ENCODE data around the gene NUBPL. TPM values are rescaled to one million over a fixed set of nuclear protein-coding genes. Genes with fewer than 3 reads are reported as not detected.
A peak's percentile ranks its signal among the peaks of the same experiment; 100 is the strongest.
"Not testable (repeated sequence)": the region's sequence is repeated elsewhere in the genome, so short reads cannot be mapped to it uniquely, and the experiment has no call there.

Gene NUBPL
- total RNA-seq, 2 donors from 2014 or later, result 18.5 to 19.5 TPM

DNA sequence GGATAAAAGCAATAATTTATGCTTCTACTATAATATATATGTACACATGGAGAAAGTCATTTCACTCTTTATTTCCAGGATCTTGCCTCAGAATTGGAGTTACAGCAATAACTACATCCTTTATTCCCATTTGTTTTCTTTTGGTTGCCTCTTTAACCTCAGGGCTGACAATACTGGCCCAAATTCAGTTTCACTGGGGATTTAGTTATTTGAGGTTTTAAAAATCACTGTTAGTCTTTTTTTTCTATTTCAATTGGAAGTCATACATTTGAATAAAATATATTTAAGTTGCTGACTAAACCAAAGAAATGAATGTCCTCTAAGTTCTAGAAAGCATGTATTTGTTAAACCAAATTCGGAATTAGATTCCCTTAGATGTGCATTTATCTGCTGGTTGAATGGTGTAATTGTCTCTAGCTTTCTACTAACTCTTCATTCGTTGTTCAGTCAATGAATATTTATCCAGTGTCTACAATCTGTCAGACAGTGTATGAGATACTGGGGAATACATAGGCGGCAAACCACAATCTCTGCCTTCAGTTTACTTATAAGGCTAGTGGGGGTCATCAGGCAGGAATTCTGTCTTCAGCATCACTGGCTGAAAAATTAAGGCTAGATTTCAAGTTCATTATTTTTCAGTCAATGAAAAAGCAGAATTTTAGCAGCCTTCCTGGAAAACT, 325.1 kb downstream of the NUBPL start:
- DNase-seq, result no peak
- intact Hi-C loops (cut with DNase I), result no loop called here
- ATAC-seq, result no peak

DNA sequence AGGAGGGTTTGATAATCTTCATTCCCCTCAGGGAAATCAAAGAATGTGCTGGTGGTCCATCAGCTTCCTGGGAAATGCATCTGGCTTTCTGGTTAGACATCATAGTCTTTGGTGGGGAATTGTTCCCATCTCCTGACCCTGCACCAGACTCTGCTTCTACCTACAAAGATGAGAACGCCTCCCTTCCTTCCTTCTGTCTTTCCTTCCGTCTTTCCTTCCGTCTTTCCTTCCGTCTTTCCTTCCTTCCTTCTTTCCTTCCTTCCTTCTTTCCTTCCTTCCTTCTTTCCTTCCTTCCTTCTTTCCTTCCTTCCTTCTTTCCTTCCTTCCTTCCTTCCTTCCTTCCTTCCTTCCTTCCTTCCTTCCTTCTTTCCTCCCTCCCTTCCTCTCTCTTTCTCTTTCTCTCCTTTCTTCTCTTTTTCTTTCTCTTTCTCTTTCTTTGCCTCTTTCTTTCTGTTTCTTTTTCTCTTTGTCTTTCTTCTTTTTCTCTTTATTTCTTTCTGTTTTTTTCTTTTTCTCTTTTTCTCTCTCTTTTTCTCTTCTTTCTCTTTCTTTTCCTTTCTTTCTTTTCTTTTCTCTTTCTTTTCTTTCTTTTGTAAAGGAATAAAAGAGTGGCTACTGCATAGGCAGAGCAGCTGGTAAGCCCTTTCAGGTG, 326.9 kb downstream of the NUBPL start:
- no peak for DNase-seq
- intact Hi-C loops (cut with DNase I), result no loop called here
- no peak for ATAC-seq

DNA sequence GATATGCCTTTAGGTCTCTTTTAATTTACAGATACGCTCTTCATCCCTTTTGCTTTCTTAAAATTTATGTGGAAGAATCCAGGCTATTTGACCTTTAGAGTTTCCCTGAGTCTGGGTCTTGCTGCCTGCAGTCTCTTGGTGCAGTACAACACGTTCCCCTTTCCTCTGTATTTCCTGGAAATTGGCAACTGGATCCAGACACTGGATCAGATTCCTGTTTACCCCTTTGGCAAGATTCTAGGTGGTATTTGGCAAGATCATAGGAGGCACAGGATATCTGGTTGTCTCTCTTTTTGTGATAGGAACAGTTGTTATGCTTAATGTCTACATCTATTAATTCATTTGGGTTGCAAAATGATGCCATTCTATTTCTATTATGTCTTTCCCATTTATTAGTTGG, 328.1 kb downstream of the NUBPL start:
- DNase-seq, result no peak
- ATAC-seq, result no peak
- intact Hi-C loops (cut with DNase I), result no loop called here

DNA sequence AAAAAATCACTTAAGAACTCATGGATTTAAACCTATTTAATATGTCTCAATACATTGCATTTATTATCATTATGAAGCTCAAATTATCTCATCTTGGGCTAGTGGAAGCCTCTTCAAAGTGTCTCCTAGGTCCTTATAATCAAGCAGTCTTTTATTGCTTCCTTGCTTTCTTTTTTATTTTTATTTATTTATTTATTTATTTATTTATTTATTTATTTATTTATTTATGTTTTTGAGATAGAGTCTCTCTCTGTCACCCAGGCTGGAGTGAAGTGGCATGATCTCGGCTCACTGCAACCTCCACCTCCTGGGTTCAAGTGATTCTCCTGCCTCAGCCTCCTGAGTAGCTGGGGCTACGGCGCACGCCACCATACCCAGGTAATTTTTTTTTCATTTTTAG, 329.0 kb downstream of the NUBPL start:
- intact Hi-C loops (cut with DNase I), result not testable (repeated sequence)

DNA sequence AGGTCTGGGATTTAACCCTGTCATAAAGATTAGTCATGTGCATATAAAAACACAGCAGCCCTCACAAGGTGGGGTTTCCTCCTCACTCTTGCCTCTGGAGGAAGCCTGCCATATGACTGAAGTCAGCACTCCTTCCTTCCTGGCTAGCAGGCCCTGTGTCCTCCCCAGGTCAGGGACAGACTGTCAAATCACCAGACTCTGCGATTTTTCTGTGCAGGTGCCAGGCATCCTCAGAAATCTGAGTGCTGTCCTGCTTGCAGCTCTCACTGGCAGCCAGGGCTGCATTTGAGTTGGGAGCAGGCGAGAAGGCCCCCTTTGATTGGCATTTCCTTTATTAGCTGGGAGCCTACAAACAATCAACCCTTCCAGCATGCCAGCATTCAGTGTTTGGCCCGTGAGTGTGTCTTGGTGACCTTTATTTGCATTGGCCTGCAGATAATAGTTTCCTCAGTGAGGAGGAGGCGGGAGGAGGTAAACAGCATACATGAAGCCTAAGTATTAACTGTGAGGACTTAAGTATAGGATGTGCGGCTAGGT, 332.1 kb downstream of the NUBPL start:
- DNase-seq (no peak), ATAC-seq (peak; percentile 19 to 39)
- intact Hi-C loops (cut with DNase I), result no loop called here

More for the DNA sequence above, 329.0 kb downstream of the NUBPL start:
- DNase-seq, ATAC-seq: not testable (repeated sequence)

DNA sequence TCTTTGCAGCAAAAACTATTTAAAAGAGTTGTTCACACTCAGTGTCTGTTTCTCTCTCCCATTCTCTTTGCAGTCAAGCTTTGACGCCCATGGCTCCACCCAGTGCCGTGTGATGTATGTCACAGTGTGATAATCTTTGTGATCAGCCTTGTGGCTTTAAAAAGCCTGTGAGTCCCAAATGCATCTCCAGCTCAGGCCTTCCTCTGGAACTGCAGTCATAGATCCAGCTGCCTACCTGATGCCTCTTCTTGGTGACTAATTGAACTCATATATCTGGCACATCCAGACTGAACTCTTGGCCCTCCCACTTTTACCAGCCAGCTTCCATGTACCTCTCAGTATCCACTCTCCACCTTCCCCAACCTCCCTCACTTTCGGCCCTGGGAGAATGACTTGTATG, 333.1 kb downstream of the NUBPL start:
- DNase-seq (no peak), ATAC-seq (no peak)
- intact Hi-C loops (cut with DNase I), result no loop called here

DNA sequence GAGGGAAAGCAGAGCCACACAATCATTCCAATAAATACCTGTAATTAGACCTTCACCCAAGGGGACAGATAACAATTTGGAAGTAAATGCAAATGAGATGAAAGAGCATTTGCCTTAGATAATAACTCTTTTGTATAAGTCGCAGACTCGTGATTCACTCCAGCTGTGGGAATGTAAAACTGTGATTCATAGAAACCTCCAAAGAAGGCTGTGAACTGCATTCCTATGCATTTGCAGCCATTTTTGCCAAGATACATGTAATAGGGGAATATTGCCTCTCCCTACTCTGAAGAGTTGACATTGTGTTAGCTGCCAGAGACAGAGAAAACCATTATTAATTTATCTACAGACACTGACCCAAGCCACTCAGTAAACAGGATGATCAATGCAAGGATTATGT, 334.0 kb downstream of the NUBPL start:
- intact Hi-C loops (cut with DNase I), result no loop called here
- ATAC-seq, result no peak
- DNase-seq, result no peak

DNA sequence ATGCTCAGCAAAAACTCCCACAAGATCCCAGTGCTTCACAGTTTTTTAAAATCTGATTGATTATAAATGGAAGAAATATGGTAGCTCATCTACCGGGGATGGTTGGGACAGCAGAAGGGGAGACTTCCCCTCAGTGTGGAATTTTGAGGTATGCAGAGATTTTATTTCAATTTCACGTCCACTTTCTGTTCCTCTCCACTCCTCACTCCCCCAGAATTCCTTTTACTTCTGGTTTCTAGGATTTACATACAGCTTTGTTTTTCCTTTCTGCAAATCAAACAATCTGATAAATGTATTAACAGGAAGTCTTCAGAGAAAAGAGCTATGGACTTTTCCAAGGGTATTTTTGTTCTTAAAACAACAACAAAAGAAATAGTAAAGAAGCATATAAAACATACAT, 334.4 kb downstream of the NUBPL start:
- intact Hi-C loops (cut with DNase I), result no loop called here
- ATAC-seq (no peak), DNase-seq (no peak)

DNA sequence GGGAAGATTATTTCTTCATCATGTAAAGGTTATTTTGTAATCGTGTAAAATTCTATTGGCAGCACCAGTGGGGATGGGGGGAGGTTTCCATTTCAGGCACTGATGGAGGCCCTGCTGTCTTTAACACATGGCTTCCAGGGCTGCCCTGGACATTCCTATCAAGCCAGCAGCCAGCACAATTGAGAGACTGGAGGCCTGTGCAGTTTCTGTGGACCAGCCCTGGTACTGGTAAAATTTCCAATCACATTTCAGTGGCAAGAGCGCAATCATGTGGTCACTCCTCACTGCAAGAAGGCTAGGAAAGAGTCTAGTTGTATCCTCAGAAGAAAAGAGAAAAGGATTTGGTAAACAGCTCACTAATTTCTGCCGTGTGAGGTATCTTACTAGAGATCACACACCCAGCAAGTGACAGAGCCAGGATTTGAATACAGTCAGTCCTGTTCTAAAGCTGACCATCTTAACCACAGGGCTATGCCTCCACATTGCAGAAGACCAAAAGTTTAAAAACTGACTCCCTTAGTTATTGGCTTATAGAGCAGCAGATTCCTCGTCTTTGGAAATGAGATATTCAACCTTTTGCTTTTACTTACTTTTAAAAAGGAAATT, 336.5 kb downstream of the NUBPL start:
- DNase-seq (no peak), ATAC-seq (no peak)
- intact Hi-C loops (cut with DNase I), result no loop called here

DNA sequence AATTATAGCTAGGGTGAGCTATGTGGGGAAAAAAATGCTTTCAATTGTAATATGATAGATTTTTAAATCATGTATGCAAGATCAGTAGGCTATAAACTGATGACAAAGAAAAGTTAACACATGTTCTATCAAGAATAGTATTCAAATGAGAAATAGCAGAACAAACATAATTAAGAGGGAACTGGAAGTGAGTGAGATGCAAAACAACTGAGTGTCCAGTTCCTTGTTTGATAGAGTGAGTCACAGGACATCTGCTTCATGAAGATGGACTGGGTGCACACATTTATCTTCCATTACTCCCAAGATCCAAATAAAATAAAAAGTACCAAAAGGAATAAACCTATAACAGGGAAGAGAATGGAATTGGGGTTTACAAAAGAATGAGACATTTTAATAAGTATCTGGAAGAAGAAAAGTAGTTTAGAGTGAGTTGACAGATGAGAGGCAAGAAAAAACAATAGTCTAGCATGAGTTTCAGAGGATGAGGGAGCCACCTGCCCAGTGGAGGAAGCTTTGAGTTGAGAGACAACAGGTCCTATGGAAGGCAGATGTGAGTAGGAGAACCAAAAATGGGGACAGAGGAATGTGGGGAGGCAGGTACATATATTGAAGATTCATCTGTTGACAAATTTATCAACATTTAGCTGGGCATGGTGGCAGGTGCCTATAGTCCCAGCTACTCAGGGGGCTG, 337.8 kb downstream of the NUBPL start:
- peak in 1 of 2 donors; percentile 24 for ATAC-seq
- no peak for DNase-seq
- intact Hi-C loops (cut with DNase I), result no loop called here

DNA sequence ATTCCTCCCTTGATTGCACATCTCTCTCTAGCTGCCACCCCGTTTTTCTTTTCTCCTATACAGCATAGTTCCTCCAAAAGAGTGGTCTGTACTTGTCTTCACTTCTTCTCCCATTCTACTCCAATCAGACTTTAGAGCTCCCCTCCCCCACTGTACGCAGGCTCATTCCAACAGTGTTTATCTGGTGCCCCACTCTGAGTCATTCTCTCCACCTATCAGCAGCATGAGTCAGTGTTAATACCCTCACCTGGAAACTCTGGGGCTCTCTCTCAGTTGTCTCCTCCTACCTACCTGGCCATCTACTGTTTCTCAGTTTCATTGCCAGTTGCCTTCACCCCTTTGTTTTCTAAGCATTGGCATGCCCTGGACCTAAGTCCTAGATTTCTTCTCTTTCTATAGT, 340.8 kb downstream of the NUBPL start:
- DNase-seq, result no peak
- ATAC-seq, result peak in 1 of 2 donors; percentile 38
- intact Hi-C loops (cut with DNase I), result no loop called here

DNA sequence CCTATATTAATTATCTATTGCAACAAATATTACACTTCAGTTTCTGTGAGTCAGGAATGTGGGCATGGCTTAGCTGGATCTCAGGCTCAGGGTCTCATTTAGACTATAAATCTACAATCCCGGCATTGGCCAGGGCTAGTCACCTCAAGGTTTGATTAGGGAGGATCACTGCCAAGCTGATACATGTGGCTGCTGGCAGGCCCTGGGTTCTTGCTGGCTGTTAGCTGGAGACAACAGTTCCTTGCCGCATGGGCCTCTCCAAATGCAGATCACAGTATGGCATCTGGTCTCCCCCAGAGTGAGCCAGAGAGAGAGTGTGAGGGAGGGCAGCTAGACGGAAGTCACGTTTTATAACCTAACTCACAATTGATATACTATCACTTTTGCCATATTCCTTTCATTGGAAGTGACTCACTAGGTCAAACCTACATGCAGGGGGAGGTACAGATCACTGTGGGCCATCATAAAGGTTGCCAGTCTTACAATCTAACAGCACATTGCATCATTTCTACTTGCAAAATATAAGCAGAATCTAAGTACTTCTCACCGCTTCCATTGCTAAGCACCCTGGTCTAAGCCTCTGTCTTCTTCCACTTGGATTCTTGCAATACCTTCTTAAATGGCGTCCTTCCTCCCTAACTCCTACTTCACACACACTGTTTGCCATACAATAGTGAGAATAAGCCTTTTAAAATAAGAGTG, 341.9 kb downstream of the NUBPL start:
- DNase-seq (no peak), ATAC-seq (no peak)
- intact Hi-C loops (cut with DNase I), result no loop called here

DNA sequence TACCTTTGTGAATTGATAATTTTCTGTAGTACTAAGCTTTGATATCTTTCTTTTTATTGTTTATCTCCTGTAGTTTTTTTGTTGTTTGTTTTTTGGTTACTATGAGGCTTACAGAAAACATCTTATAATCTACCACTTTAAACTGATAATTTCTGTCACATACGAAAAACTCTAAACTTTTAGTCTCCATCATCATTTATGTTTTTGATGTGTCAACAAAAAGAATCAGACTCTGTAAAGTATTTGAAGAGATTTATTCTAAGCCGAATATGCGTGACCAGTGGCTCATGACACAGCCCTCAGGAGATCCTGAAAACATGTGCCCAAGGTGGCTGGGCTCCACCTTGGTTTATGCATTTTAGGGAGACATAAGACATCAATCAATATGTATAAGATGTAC, 348.8 kb downstream of the NUBPL start:
- DNase-seq (no peak), ATAC-seq (no peak)
- intact Hi-C loops (cut with DNase I), result loop anchor here in 1 of 2 donors (10.0 kb wide), 1 partner anchor 385 kb away; no protein-coding TSS in a partner anchor

Other genes starting within 250 kb of the NUBPL start
- gene HEATR5A, start 140.9 kb upstream of the NUBPL start, total RNA-seq, result 10 to 100 TPM; 42.4 to 46.6 TPM
- 1 to 10 TPM; 7.6 TPM for gene DTD2, start 103.9 kb upstream of the NUBPL start, total RNA-seq
- gene GPR33, start 73.4 kb upstream of the NUBPL start, total RNA-seq, result not detected

Data from left cardiac atrium (tissue), 4 donors.